GM12873 (cell line): Measurements from ENCODE around the gene DCAF11.
A peak's percentile ranks its signal among the peaks of the same experiment; 100 is the strongest.

Source experiments
- TF ChIP-seq, protein P1 (sequence below): IDR thresholded peaks from 2 replicates; pipeline ENCODE4 v1.5.1; 2012; ENCODE audit warnings: low read depth, mild to moderate bottlenecking, moderate library complexity, low read length, control low read depth; ENCODE audit not compliant: insufficient read depth; ENCODE audit errors: missing control alignments

The DCAF11 gene

DNA sequence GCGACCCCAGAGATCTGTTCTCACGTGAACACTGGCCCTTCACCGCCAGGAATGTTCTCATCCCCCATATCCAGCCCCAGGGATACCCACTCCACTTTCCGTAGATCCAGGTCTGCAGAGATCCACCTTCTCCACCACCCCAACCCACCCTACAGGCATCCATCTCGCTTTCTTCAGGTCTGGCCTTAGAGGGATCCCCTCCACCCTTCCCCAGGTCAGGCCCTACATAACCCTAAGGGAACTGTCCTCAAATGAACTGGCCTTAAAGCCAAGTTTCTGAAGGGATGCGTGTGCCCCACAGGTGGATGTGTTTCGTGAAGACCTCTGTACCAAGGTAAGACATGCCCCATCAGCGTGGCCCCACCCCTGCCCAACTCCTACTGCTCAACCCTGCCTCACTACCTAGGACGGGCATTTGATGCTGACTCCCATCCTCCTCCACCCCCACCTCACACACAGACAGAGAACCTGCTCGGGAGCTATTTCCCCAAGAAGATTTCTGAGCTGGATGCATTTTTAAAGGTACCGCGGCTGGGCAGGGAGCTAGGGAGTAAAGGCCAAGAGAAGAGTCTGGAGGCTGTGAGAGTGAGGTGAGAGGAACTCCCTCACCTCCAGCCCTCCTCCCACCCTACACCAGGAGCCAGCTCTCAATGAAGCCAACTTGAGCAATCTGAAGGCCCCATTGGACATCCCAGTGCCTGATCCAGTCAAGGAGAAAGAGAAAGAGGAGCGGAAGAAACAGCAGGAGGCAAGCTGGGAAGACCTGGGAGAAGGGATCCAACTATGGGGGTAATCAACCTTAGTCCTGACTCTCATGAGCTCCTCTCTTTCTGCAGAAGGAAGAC lies 22.3 kb downstream of the DCAF11 start:
- TF ChIP-seq, protein P1, sequence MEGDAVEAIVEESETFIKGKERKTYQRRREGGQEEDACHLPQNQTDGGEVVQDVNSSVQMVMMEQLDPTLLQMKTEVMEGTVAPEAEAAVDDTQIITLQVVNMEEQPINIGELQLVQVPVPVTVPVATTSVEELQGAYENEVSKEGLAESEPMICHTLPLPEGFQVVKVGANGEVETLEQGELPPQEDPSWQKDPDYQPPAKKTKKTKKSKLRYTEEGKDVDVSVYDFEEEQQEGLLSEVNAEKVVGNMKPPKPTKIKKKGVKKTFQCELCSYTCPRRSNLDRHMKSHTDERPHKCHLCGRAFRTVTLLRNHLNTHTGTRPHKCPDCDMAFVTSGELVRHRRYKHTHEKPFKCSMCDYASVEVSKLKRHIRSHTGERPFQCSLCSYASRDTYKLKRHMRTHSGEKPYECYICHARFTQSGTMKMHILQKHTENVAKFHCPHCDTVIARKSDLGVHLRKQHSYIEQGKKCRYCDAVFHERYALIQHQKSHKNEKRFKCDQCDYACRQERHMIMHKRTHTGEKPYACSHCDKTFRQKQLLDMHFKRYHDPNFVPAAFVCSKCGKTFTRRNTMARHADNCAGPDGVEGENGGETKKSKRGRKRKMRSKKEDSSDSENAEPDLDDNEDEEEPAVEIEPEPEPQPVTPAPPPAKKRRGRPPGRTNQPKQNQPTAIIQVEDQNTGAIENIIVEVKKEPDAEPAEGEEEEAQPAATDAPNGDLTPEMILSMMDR = no peak

DNA sequence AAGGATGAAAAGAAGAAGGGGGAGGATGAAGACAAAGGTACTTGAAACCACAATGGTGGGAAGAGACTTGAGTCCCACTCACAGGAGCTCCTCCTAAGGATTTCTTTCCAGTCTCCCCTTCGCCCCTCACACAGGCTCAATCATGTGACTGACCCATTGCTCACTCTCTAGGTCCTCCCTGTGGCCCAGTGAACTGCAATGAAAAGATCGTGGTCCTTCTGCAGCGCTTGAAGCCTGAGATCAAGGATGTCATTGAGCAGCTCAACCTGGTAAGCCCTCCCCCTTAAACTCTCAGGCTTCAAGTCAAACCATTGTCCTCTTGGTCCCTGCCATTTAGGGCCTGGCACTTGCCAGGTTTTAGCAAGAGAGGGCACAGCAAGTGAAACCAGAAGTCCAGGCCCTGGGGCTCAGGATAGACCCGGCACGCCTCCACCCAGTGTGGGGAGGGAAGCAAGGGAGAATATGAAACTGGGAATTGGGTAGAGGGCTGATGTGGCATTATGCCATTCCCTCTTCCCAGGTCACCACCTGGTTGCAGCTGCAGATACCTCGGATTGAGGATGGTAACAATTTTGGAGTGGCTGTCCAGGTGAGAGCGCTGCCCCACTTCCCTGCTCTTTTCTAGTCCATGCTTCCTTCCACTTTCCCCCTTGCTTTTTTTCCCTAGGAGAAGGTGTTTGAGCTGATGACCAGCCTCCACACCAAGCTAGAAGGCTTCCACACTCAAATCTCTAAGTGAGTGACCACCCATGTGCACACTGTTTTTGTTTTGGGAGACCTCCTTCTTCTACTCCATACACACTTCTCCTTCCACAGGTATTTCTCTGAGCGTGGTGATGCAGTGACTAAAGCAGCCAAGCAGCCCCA lies 23.2 kb downstream of the DCAF11 start:
- TF ChIP-seq, protein P1 = no peak

GRCh38 chr14:24138396-24139271 lies 24.1 kb downstream of the DCAF11 start:
- TF ChIP-seq, protein P1 = no peak

GRCh38 chr14:24139272-24139934 lies 24.8 kb downstream of the DCAF11 start:
- TF ChIP-seq, protein P1 = peak; percentile 26

DNA sequence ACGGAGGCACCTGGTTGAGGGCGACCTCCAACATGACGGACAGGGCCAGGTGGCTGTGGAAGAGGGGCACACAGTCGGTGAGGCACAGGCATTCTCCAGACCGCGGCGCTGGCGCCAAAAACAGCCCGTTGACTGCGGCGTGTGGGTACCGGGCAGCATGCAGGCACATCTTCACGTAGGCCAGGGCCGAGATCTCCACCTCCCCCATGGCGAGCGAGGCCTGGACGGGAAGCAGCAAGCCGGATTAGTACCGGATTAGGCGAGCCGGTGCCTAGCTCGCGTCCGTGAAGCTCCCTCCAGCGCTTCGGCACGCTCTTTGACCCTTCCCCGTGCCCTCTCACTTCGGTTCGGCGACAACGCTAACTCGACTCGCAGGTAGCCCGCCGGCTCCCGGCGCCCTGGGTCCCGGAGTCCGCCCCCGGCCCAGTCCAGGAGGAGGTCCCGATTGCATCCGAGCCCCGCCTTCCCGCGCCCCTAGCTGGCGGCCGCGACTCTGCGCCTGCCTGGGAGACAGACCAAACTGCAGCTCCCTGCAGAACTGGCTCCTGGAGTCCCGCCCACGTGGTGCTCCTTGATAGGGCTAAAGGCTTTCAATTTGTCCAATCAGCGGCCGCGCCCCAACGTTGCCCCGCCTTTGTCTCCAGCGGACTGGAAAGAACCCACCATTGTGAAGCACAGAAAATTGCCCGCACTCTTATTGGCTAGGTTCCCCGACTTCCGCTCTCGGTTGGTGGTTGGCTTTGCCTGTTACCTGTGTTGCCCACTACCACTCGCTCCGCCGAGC lies 26.7 kb downstream of the DCAF11 start, which contains the start of gene EMC9:
TSS of gene EMC9 (minus strand) at position 495 of the 784 bp plus-strand sequence. CDS start at position 208, 287 bp downstream.
- TF ChIP-seq, protein P1 = peak; percentile 44

DNA sequence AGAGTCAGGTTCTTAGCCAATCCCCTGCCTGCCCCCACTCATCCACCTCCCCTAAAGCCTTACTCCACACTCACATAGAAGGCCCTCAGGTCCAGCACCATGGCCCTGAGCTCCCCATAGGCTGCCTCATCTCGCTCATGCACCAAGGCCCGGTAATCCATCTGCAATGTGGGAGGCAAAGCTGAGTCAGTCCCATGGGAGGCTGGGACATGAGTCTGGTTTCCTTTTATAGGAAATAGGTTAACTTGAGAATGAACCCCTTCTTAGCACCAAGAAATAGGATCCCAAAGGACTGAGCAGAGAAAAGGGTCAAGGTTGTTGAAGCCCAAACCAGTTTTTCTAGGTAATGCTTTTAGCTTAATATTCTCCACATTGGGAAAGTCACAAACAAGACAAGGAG lies 28.9 kb downstream of the DCAF11 start:
- TF ChIP-seq, protein P1 = no peak
